H9 (cell line): ENCODE measurements around the gene RNF40. TPM values are rescaled to one million over a fixed set of nuclear protein-coding genes. Genes with fewer than 3 reads are reported as not detected.

Experiments
- DNase-seq: peaks from one replicate; pipeline ENCODE4 v3.0.0-alpha.2; 2017
- H2AFZ ChIP-seq: one replicate; pipeline ENCODE4 v1.6.1; 2013; ENCODE audit warnings: mild to moderate bottlenecking, low read length, control low read depth, moderate library complexity
- H2AK5ac ChIP-seq: 2 replicates; pipeline ENCODE4 v1.6.1; 2013; ENCODE audit warnings: low read length, control low read depth, mixed read lengths; ENCODE audit not compliant: insufficient read length
- H2BK120ac ChIP-seq: one replicate; pipeline ENCODE4 v1.6.1; 2013; ENCODE audit warnings: low read depth, mild to moderate bottlenecking, low read length, control low read depth, inconsistent platforms; ENCODE audit not compliant: poor library complexity, severe bottlenecking
- H2BK12ac ChIP-seq: 2 replicates; pipeline ENCODE4 v1.6.1; 2013; ENCODE audit warnings: low read length, control low read depth, mixed read lengths, low read depth; ENCODE audit not compliant: insufficient read length
- H2BK15ac ChIP-seq: 2 replicates; pipeline ENCODE4 v1.6.1; 2013; ENCODE audit warnings: low read depth, low read length, control low read depth
- H2BK20ac ChIP-seq: one replicate; pipeline ENCODE4 v1.6.1; 2013; ENCODE audit warnings: low read depth, mild to moderate bottlenecking, low read length, control low read depth, inconsistent platforms; ENCODE audit not compliant: poor library complexity, severe bottlenecking
- H2BK5ac ChIP-seq: 2 replicates; pipeline ENCODE4 v1.6.1; 2013; ENCODE audit warnings: low read length, control low read depth, mixed read lengths; ENCODE audit not compliant: insufficient read length
- H3K14ac ChIP-seq: 2 replicates; pipeline ENCODE4 v1.6.1; 2013; ENCODE audit warnings: low read length, control low read depth; ENCODE audit not compliant: insufficient read depth
- H3K18ac ChIP-seq: 2 replicates; pipeline ENCODE4 v1.6.1; 2013; ENCODE audit warnings: low read depth, mild to moderate bottlenecking, mixed read lengths, low read length, control low read depth; ENCODE audit not compliant: insufficient read length
- H3K23ac ChIP-seq: 2 replicates; pipeline ENCODE4 v1.6.1; 2013; ENCODE audit warnings: low read length, control low read depth, mixed read lengths, low read depth; ENCODE audit not compliant: insufficient read length
- H3K23me2 ChIP-seq: 2 replicates; pipeline ENCODE4 v1.6.1; 2013; ENCODE audit warnings: low read depth, mild to moderate bottlenecking, mixed read lengths, low read length, control low read depth; ENCODE audit not compliant: insufficient read length, poor library complexity, severe bottlenecking
- H3K27ac ChIP-seq: 2 replicates; pipeline ENCODE4 v1.5.1; 2013; ENCODE audit warnings: low read length, control low read depth, mixed read lengths, low read depth; ENCODE audit not compliant: insufficient read length
- H3K27me3 ChIP-seq: 2 replicates; pipeline ENCODE4 v1.6.1; 2013; ENCODE audit warnings: low read length, control low read depth, inconsistent platforms; ENCODE audit not compliant: insufficient read depth
- H3K4ac ChIP-seq: 2 replicates; pipeline ENCODE4 v1.6.1; 2013; ENCODE audit warnings: low read depth, mild to moderate bottlenecking, control low read depth, inconsistent platforms, low read length, moderate library complexity
- H3K4me1 ChIP-seq: 2 replicates; pipeline ENCODE4 v1.6.1; 2013; ENCODE audit warnings: low read length, control low read depth, inconsistent platforms; ENCODE audit not compliant: insufficient read depth
- H3K4me2 ChIP-seq: 2 replicates; pipeline ENCODE4 v1.6.1; 2013; ENCODE audit warnings: low read length, control low read depth, mixed read lengths; ENCODE audit not compliant: insufficient read length, insufficient read depth
- H3K56ac ChIP-seq: 2 replicates; pipeline ENCODE4 v1.6.1; 2013; ENCODE audit warnings: low read depth, mild to moderate bottlenecking, mixed read lengths, low read length, control low read depth; ENCODE audit not compliant: insufficient read length
- H3K79me1 ChIP-seq: 2 replicates; pipeline ENCODE4 v1.6.1; 2013; ENCODE audit warnings: low read depth, mild to moderate bottlenecking, moderate library complexity, low read length, control low read depth, inconsistent platforms; ENCODE audit not compliant: insufficient read depth, poor library complexity, severe bottlenecking
- H3K79me2 ChIP-seq: 2 replicates; pipeline ENCODE4 v1.6.1; 2013; ENCODE audit warnings: low read length, control low read depth, inconsistent platforms; ENCODE audit not compliant: insufficient read depth
- H3K9ac ChIP-seq: 2 replicates; pipeline ENCODE4 v1.6.1; 2013; ENCODE audit warnings: low read length, control low read depth, mixed read lengths; ENCODE audit not compliant: insufficient read length; ENCODE audit errors: extremely low read depth
- H3K9me3 ChIP-seq: one replicate; pipeline ENCODE4 v1.6.1; 2013; ENCODE audit warnings: low read depth, low read length, inconsistent platforms; ENCODE audit not compliant: control insufficient read depth
- H3T11ph ChIP-seq: one replicate; pipeline ENCODE4 v1.6.1; 2013; ENCODE audit warnings: mild to moderate bottlenecking, low read length, control low read depth, inconsistent platforms
- H4K20me1 ChIP-seq: one replicate; pipeline ENCODE4 v1.6.1; 2013; ENCODE audit not compliant: control insufficient read depth, insufficient read length, insufficient read depth
- H4K5ac ChIP-seq: 2 replicates; pipeline ENCODE4 v1.6.1; 2013; ENCODE audit warnings: low read depth, mild to moderate bottlenecking, mixed read lengths, low read length, control low read depth; ENCODE audit not compliant: insufficient read length
- H4K8ac ChIP-seq: replicated peaks from 2 replicates; pipeline ENCODE4 v1.6.1; 2013; ENCODE audit warnings: low read length, control low read depth, mixed read lengths, low read depth; ENCODE audit not compliant: insufficient read length
- H4K91ac ChIP-seq: 2 replicates; pipeline ENCODE4 v1.6.1; 2013; ENCODE audit warnings: low read depth, mild to moderate bottlenecking, moderate library complexity, mixed read lengths, low read length, control low read depth; ENCODE audit not compliant: insufficient read length
- H3K27ac Mint-ChIP-seq, 3 experiments: 2 replicates in 2 of 3; 3 replicates in 1 of 3; pipeline ENCODE4 v1.8.0; 2020 to 2021; ENCODE audit warnings: mixed read lengths in 3 of 3, mild to moderate bottlenecking in 1 of 3, moderate library complexity in 1 of 3
- H3K27me3 Mint-ChIP-seq: 2 replicates; pipeline ENCODE4 v1.8.0; 2021; ENCODE audit warnings: low read depth, mild to moderate bottlenecking, moderate library complexity, mixed read lengths
- H3K36me3 Mint-ChIP-seq, 3 experiments: 2 replicates in 2 of 3; 3 replicates in 1 of 3; pipeline ENCODE4 v1.8.0; 2020 to 2021; ENCODE audit warnings: low read depth in 3 of 3, mixed read lengths in 3 of 3; ENCODE audit not compliant: insufficient read depth in 1 of 3
- H3K4me1 Mint-ChIP-seq, 2 experiments: 2 replicates each; pipeline ENCODE4 v1.8.0; 2020; ENCODE audit warnings: mixed read lengths in 2 of 2
- H3K4me3 Mint-ChIP-seq, 2 experiments: 2 replicates in 1 of 2; 3 replicates in 1 of 2; pipeline ENCODE4 v1.8.0; 2020 to 2021; ENCODE audit warnings: mild to moderate bottlenecking in 2 of 2, mixed read lengths in 2 of 2, moderate library complexity in 1 of 2
- H3K9me3 Mint-ChIP-seq, 2 experiments: 2 replicates in 1 of 2; 3 replicates in 1 of 2; pipeline ENCODE4 v1.8.0; 2020; ENCODE audit warnings: mild to moderate bottlenecking in 2 of 2, mixed read lengths in 2 of 2, moderate library complexity in 1 of 2
- WGBS: extraction: QIAGEN DNeasy Blood & Tissue Kit; methylation state at CpG from one replicate; pipeline ENCODE4 v1.1.7; 2013; ENCODE audit warnings: missing lambda C conversion rate, low lambda C conversion rate, mixed read lengths; ENCODE audit not compliant: insufficient read length; ENCODE audit errors: extremely low coverage; 5-methylcytosine and 5-hydroxymethylcytosine counted together
- total RNA-seq: library from RNA; stranded (reverse); gene quantifications from 2 replicates; pipeline ENCODE4 v1.2.1, GENCODE V29; 2021
- TF ChIP-seq, protein P1 (sequence below): fragments of 200-600 bp; sonication (generic); conservative IDR thresholded peaks from 3 replicates; pipeline ENCODE4 v1.8.0; 2021; ENCODE audit warnings: antibody characterized with exemption, mild to moderate bottlenecking

The RNF40 gene
- total RNA-seq, 1 experiment from 2014 or later, result 103 TPM

- H2BK120ac ChIP-seq, result no peak overlapping the region
- H3K56ac ChIP-seq, result no peak overlapping the region
- no peak overlapping the region for H3K4ac ChIP-seq
- no peaks in the 10 kb centered on the region for H4K20me1 ChIP-seq
- no peak overlapping the region for H3K23ac ChIP-seq
- H3K18ac ChIP-seq, result no peak overlapping the region
- no peaks in the 10 kb centered on the region for H3K4me1 ChIP-seq
- no peak overlapping the region for H3K9ac ChIP-seq
- H3T11ph ChIP-seq, result no peak overlapping the region
- no peak for DNase-seq
- H3K14ac ChIP-seq, result no peak overlapping the region
- no peak overlapping the region for H4K5ac ChIP-seq
- no peaks in the 10 kb centered on the region for H3K79me1 ChIP-seq
- no peak overlapping the region for H3K27ac ChIP-seq
- no peak overlapping the region for H3K27ac Mint-ChIP-seq
- H3K4me1 Mint-ChIP-seq, result no peaks in the 10 kb centered on the region
- H2BK20ac ChIP-seq, result no peak overlapping the region
- no peak overlapping the region for H3K4me2 ChIP-seq
- no peak overlapping the region for H3K4me3 Mint-ChIP-seq
- H2AFZ ChIP-seq, result no peak overlapping the region
- H2BK5ac ChIP-seq, result no peak overlapping the region
- no peak overlapping the region for H4K8ac ChIP-seq
- WGBS, result no CpG with 5 or more reads among the region's 11 CpGs
- H3K23me2 ChIP-seq, result no peaks in the 10 kb centered on the region
- TF ChIP-seq, protein P1, sequence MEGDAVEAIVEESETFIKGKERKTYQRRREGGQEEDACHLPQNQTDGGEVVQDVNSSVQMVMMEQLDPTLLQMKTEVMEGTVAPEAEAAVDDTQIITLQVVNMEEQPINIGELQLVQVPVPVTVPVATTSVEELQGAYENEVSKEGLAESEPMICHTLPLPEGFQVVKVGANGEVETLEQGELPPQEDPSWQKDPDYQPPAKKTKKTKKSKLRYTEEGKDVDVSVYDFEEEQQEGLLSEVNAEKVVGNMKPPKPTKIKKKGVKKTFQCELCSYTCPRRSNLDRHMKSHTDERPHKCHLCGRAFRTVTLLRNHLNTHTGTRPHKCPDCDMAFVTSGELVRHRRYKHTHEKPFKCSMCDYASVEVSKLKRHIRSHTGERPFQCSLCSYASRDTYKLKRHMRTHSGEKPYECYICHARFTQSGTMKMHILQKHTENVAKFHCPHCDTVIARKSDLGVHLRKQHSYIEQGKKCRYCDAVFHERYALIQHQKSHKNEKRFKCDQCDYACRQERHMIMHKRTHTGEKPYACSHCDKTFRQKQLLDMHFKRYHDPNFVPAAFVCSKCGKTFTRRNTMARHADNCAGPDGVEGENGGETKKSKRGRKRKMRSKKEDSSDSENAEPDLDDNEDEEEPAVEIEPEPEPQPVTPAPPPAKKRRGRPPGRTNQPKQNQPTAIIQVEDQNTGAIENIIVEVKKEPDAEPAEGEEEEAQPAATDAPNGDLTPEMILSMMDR, result no peak
- H4K91ac ChIP-seq, result no peak overlapping the region
- no peaks in the 10 kb centered on the region for H3K27me3 Mint-ChIP-seq
- no peak overlapping the region for H2AK5ac ChIP-seq
- no peaks in the 10 kb centered on the region for H3K9me3 ChIP-seq
- H2BK12ac ChIP-seq, result no peak overlapping the region
- no peaks in the 10 kb centered on the region; a peak in 1 of 5 replicates for H3K9me3 Mint-ChIP-seq
- no peak overlapping the region for H2BK15ac ChIP-seq
- no peaks in the 10 kb centered on the region for H3K27me3 ChIP-seq
- peaks cover 68 to 89% (median 76%) of the 10 kb centered on the region in 3 experiments for H3K36me3 Mint-ChIP-seq
- H3K79me2 ChIP-seq, result no peaks in the 10 kb centered on the region
Measured at GRCh38 chr16:30720086-30720485, 42.0 kb upstream of the RNF40 start.
